Stimulated activated memory B cell treated with anti-CD40 and anti-IgM and Interleukin-4, amounts not matched to agents 10 μg/mL and 1 μg/mL and 100 μg/mL, for 72 hours (primary cell): Measurements from ENCODE around the gene NKX2-4.
"Not testable (repeated sequence)": the region's sequence is repeated elsewhere in the genome, so short reads cannot be mapped to it uniquely, and the experiment has no call there.

Experiments used
- ATAC-seq: fragments of 150-1000 bp; cut with Tn5 transposase; 2 replicates; pipeline ENCODE4 v1.10.0; 2021
- H3K27ac Mint-ChIP-seq: one replicate; pipeline ENCODE4 v1.8.0; 2022; ENCODE audit warnings: mild to moderate bottlenecking, mixed read lengths
- H3K27me3 Mint-ChIP-seq: one replicate; pipeline ENCODE4 v1.8.0; 2022; ENCODE audit warnings: mixed read lengths
- H3K36me3 Mint-ChIP-seq: one replicate; pipeline ENCODE4 v1.8.0; 2022; ENCODE audit warnings: mixed read lengths
- H3K4me1 Mint-ChIP-seq: one replicate; pipeline ENCODE4 v1.8.0; 2022; ENCODE audit warnings: mixed read lengths
- H3K4me3 Mint-ChIP-seq: one replicate; pipeline ENCODE4 v1.8.0; 2022; ENCODE audit warnings: mild to moderate bottlenecking, moderate library complexity, mixed read lengths
- H3K9me3 Mint-ChIP-seq: one replicate; pipeline ENCODE4 v1.8.0; 2022; ENCODE audit warnings: mixed read lengths

The NKX2-4 gene

GRCh38 chr20:21386111-21386510 is 11.2 kb downstream of the NKX2-4 start:
- H3K4me3 Mint-ChIP-seq, result no peak overlapping the region
- ATAC-seq, result no peak
- no peak overlapping the region for H3K27ac Mint-ChIP-seq
- no peaks in the 10 kb centered on the region for H3K9me3 Mint-ChIP-seq
- H3K27me3 Mint-ChIP-seq, result peaks cover 6% of the 10 kb centered on the region
- H3K4me1 Mint-ChIP-seq, result no peaks in the 10 kb centered on the region
- peaks cover 51% of the 10 kb centered on the region for H3K36me3 Mint-ChIP-seq

- no peaks in the 10 kb centered on the region for H3K9me3 Mint-ChIP-seq
- H3K4me1 Mint-ChIP-seq, result no peaks in the 10 kb centered on the region
- peaks cover 58% of the 10 kb centered on the region for H3K36me3 Mint-ChIP-seq
- H3K27me3 Mint-ChIP-seq, result no peaks in the 10 kb centered on the region
- no peak for ATAC-seq
- no peak overlapping the region for H3K4me3 Mint-ChIP-seq
- H3K27ac Mint-ChIP-seq, result no peak overlapping the region
Measured at GRCh38 chr20:21384308-21384892, 12.9 kb downstream of the NKX2-4 start.

- no peak overlapping the region for H3K27ac Mint-ChIP-seq
- no peak overlapping the region for H3K4me3 Mint-ChIP-seq
- no peaks in the 10 kb centered on the region for H3K27me3 Mint-ChIP-seq
- no peaks in the 10 kb centered on the region for H3K9me3 Mint-ChIP-seq
- no peak for ATAC-seq
- peaks cover 63% of the 10 kb centered on the region for H3K36me3 Mint-ChIP-seq
- H3K4me1 Mint-ChIP-seq, result no peaks in the 10 kb centered on the region
Measured at GRCh38 chr20:21381619-21382018, 15.7 kb downstream of the NKX2-4 start.

- no peak overlapping the region for H3K4me3 Mint-ChIP-seq
- peaks cover 60% of the 10 kb centered on the region for H3K36me3 Mint-ChIP-seq
- H3K27ac Mint-ChIP-seq, result no peak overlapping the region
- H3K9me3 Mint-ChIP-seq, result no peaks in the 10 kb centered on the region
- H3K4me1 Mint-ChIP-seq, result no peaks in the 10 kb centered on the region
- H3K27me3 Mint-ChIP-seq, result no peaks in the 10 kb centered on the region
- no peak for ATAC-seq
Measured at GRCh38 chr20:21380711-21381110, 16.6 kb downstream of the NKX2-4 start.

- peaks cover 72% of the 10 kb centered on the region for H3K36me3 Mint-ChIP-seq
- H3K4me1 Mint-ChIP-seq, result peaks cover 6% of the 10 kb centered on the region
- ATAC-seq, result no peak
- H3K27me3 Mint-ChIP-seq, result no peaks in the 10 kb centered on the region
- H3K9me3 Mint-ChIP-seq, result no peaks in the 10 kb centered on the region
- no peak overlapping the region for H3K27ac Mint-ChIP-seq
- no peak overlapping the region for H3K4me3 Mint-ChIP-seq
Measured at GRCh38 chr20:21378259-21378658, 19.1 kb downstream of the NKX2-4 start.

- Mint-ChIP-seq H3K27me3 (no peaks in the 10 kb centered on the region), H3K4me1 (peaks cover 7% of the 10 kb centered on the region), H3K4me3 (no peak overlapping the region), H3K9me3 (no peaks in the 10 kb centered on the region), H3K27ac (no peak overlapping the region), H3K36me3 (peaks cover 74% of the 10 kb centered on the region)
- ATAC-seq, result no peak
Measured at GRCh38 chr20:21377701-21378100, 19.6 kb downstream of the NKX2-4 start.

GRCh38 chr20:21376626-21377025 is 20.7 kb downstream of the NKX2-4 start:
- Mint-ChIP-seq H3K4me1 (peaks cover 7% of the 10 kb centered on the region), H3K36me3 (peaks cover 75% of the 10 kb centered on the region), H3K4me3 (no peak overlapping the region), H3K9me3 (no peaks in the 10 kb centered on the region), H3K27me3 (no peaks in the 10 kb centered on the region), H3K27ac (no peak overlapping the region)
- ATAC-seq, result no peak

- Mint-ChIP-seq H3K27me3 (no peaks in the 10 kb centered on the region), H3K27ac (no peak overlapping the region), H3K9me3 (no peaks in the 10 kb centered on the region), H3K36me3 (peaks cover 81% of the 10 kb centered on the region), H3K4me1 (peaks cover 7% of the 10 kb centered on the region), H3K4me3 (no peak overlapping the region)
- ATAC-seq, result no peak
Measured at GRCh38 chr20:21373436-21373835, 23.9 kb downstream of the NKX2-4 start.

- no peaks in the 10 kb centered on the region for H3K27me3 Mint-ChIP-seq
- no peaks in the 10 kb centered on the region for H3K9me3 Mint-ChIP-seq
- H3K36me3 Mint-ChIP-seq, result peaks cover 82% of the 10 kb centered on the region
- peaks cover 7% of the 10 kb centered on the region for H3K4me1 Mint-ChIP-seq
- no peak for ATAC-seq
- H3K4me3 Mint-ChIP-seq, result no peak overlapping the region
- H3K27ac Mint-ChIP-seq, result no peak overlapping the region
Measured at GRCh38 chr20:21372016-21372415, 25.3 kb downstream of the NKX2-4 start.

- Mint-ChIP-seq H3K4me1 (peaks cover 7% of the 10 kb centered on the region), H3K4me3 (no peak overlapping the region), H3K36me3 (peaks cover 84% of the 10 kb centered on the region), H3K27me3 (no peaks in the 10 kb centered on the region), H3K27ac (no peak overlapping the region), H3K9me3 (no peaks in the 10 kb centered on the region)
- ATAC-seq, result no peak
Measured at GRCh38 chr20:21371193-21371592, 26.1 kb downstream of the NKX2-4 start.

- Mint-ChIP-seq H3K27ac (no peak overlapping the region), H3K4me3 (no peak overlapping the region), H3K9me3 (no peaks in the 10 kb centered on the region), H3K4me1 (peaks cover 6% of the 10 kb centered on the region), H3K27me3 (no peaks in the 10 kb centered on the region), H3K36me3 (peaks cover 69% of the 10 kb centered on the region)
- no peak for ATAC-seq
Measured at GRCh38 chr20:21368791-21369190, 28.5 kb downstream of the NKX2-4 start.

- H3K27ac Mint-ChIP-seq, ATAC-seq, H3K4me1 Mint-ChIP-seq, H3K9me3 Mint-ChIP-seq, H3K4me3 Mint-ChIP-seq, H3K27me3 Mint-ChIP-seq: not testable (repeated sequence)
- H3K36me3 Mint-ChIP-seq, result peaks cover 70% of the 10 kb centered on the region
Measured at GRCh38 chr20:21366273-21366672, 31.1 kb downstream of the NKX2-4 start.

GRCh38 chr20:21365771-21366170 is 31.6 kb downstream of the NKX2-4 start:
- H3K9me3 Mint-ChIP-seq, result no peaks in the 10 kb centered on the region
- H3K36me3 Mint-ChIP-seq, result peaks cover 69% of the 10 kb centered on the region
- ATAC-seq, result no peak

GRCh38 chr20:21364413-21364812 is 32.9 kb downstream of the NKX2-4 start:
- H3K9me3 Mint-ChIP-seq, result no peaks in the 10 kb centered on the region
- H3K4me3 Mint-ChIP-seq, result no peak overlapping the region
- H3K27ac Mint-ChIP-seq, result no peak overlapping the region
- H3K4me1 Mint-ChIP-seq, result peaks cover 6% of the 10 kb centered on the region
- H3K27me3 Mint-ChIP-seq, result no peaks in the 10 kb centered on the region
- ATAC-seq, result no peak
- H3K36me3 Mint-ChIP-seq, result peaks cover 68% of the 10 kb centered on the region

More at GRCh38 chr20:21365771-21366170, 31.6 kb downstream of the NKX2-4 start:
- H3K4me3 Mint-ChIP-seq, result no peak overlapping the region
- no peaks in the 10 kb centered on the region for H3K27me3 Mint-ChIP-seq
- no peaks in the 10 kb centered on the region for H3K4me1 Mint-ChIP-seq
- H3K27ac Mint-ChIP-seq, result no peak overlapping the region

- no peak for ATAC-seq
- H3K27ac Mint-ChIP-seq, result no peak overlapping the region
- peaks cover 54% of the 10 kb centered on the region for H3K36me3 Mint-ChIP-seq
- no peaks in the 10 kb centered on the region for H3K9me3 Mint-ChIP-seq
- H3K27me3 Mint-ChIP-seq, result no peaks in the 10 kb centered on the region
- no peak overlapping the region for H3K4me3 Mint-ChIP-seq
- peaks cover 6% of the 10 kb centered on the region for H3K4me1 Mint-ChIP-seq
Measured at GRCh38 chr20:21361266-21361665, 36.1 kb downstream of the NKX2-4 start.

- no peak for ATAC-seq
- Mint-ChIP-seq H3K4me1 (peaks cover 6% of the 10 kb centered on the region), H3K4me3 (no peak overlapping the region), H3K36me3 (peaks cover 51% of the 10 kb centered on the region), H3K27ac (no peak overlapping the region), H3K9me3 (no peaks in the 10 kb centered on the region), H3K27me3 (no peaks in the 10 kb centered on the region)
Measured at GRCh38 chr20:21360705-21361104, 36.6 kb downstream of the NKX2-4 start.

GRCh38 chr20:21358737-21359136 is 38.6 kb downstream of the NKX2-4 start:
- no peak overlapping the region for H3K27ac Mint-ChIP-seq
- H3K4me3 Mint-ChIP-seq, result no peak overlapping the region
- ATAC-seq, result no peak
- peaks cover 6% of the 10 kb centered on the region for H3K4me1 Mint-ChIP-seq
- H3K36me3 Mint-ChIP-seq, result peaks cover 57% of the 10 kb centered on the region
- no peaks in the 10 kb centered on the region for H3K9me3 Mint-ChIP-seq
- H3K27me3 Mint-ChIP-seq, result no peaks in the 10 kb centered on the region
